Activated T-cell treated with anti-CD3 and anti-CD28 coated beads, Interleukin-2, amount 50 U/mL, for 4 hours (primary cell): ENCODE measurements around the gene MACIR. TPM values are rescaled to one million over a fixed set of nuclear protein-coding genes. Genes with fewer than 3 reads are reported as not detected.
A peak's percentile ranks its signal among the peaks of the same experiment; 100 is the strongest.

Experiments used
- ATAC-seq, 2 donors: fragments of 200-7000 bp; cut with Tn5 transposase; one replicate each; pipeline ENCODE4 v1.10.0; 2021
- DNase-seq: peaks from one replicate; pipeline ENCODE4 v3.0.0-alpha.2; 2020
- H3K27me3 Mint-ChIP-seq: one replicate; pipeline ENCODE4 v1.8.0; 2021; ENCODE audit warnings: low read depth, mixed read lengths
- H3K36me3 Mint-ChIP-seq: one replicate; pipeline ENCODE4 v1.8.0; 2022; ENCODE audit warnings: mixed read lengths; ENCODE audit not compliant: insufficient read depth
- H3K4me1 Mint-ChIP-seq: one replicate; pipeline ENCODE4 v1.8.0; 2021; ENCODE audit warnings: low read depth, mixed read lengths
- H3K4me3 Mint-ChIP-seq: one replicate; pipeline ENCODE4 v1.8.0; 2021; ENCODE audit warnings: mild to moderate bottlenecking, moderate library complexity, mixed read lengths
- H3K9me3 Mint-ChIP-seq: one replicate; pipeline ENCODE4 v1.8.0; 2021; ENCODE audit warnings: mixed read lengths
- total RNA-seq, 3 donors: library from RNA; stranded (reverse); gene quantifications; one replicate each; pipeline ENCODE4 v1.2.1, GENCODE V29; 2021

Gene MACIR
- total RNA-seq, 3 donors from 2014 or later = 8.2 to 10.4 (median 9.3) TPM

GRCh38 chr5:103228588-103228987 is 30.0 kb upstream of the MACIR start:
- Mint-ChIP-seq H3K4me3 (no peak overlapping the region), H3K27me3 (peaks cover 22% of the 10 kb centered on the region), H3K9me3 (no peaks in the 10 kb centered on the region), H3K36me3 (peaks cover 1% of the 10 kb centered on the region), H3K4me1 (no peaks in the 10 kb centered on the region)
- ATAC-seq (no peak), DNase-seq (no peak)

- Mint-ChIP-seq H3K36me3 (no peaks in the 10 kb centered on the region), H3K4me3 (no peak overlapping the region), H3K4me1 (no peaks in the 10 kb centered on the region), H3K9me3 (no peaks in the 10 kb centered on the region), H3K27me3 (peaks cover 13% of the 10 kb centered on the region)
- ATAC-seq = peak; percentile 48 to 61
- DNase-seq = no peak
Measured at GRCh38 chr5:103232393-103232999, 26.1 kb upstream of the MACIR start.

DNA sequence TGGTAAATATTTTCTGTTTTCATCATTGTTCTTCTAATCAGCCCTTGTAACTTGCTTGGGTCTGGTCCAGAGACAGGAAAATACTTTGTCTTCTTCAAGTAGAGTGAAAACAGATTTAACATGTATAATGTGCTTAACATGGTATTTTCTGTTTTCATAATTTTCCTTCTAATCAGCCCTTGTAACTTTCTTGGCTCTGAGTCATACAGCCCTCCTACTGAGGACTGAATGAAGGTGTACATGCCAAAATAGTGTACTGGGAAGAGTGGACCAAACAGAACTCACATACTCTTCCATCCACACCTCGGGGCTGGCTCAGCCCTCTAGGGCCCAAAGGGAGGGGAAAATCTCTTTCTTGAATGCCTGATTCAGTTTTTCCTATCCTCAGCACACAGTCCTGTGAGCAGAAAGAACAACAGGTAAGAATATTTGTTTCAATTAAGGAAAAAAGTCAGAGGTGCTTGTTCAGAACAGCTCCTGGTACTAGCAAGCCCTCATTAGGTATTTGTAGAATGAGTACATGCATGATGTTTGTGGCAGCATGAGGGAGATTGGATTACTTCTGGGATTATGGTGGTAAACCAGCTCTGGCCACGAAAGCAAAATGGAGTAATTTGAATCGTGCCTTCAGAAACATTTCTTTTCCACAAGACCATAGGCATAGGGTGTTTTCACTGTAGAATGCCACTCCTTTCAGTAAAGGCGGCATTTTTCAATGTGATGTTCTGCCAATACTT is 24.2 kb upstream of the MACIR start:
- peaks cover 9% of the 10 kb centered on the region for H3K9me3 Mint-ChIP-seq
- no peaks in the 10 kb centered on the region for H3K36me3 Mint-ChIP-seq
- H3K27me3 Mint-ChIP-seq = peaks cover 14% of the 10 kb centered on the region
- no peak for DNase-seq
- H3K4me1 Mint-ChIP-seq = no peaks in the 10 kb centered on the region
- no peak overlapping the region for H3K4me3 Mint-ChIP-seq
- no peak for ATAC-seq

GRCh38 chr5:103235891-103236290 is 22.7 kb upstream of the MACIR start:
- no peak for ATAC-seq
- H3K4me1 Mint-ChIP-seq = no peaks in the 10 kb centered on the region
- peaks cover 14% of the 10 kb centered on the region for H3K9me3 Mint-ChIP-seq
- H3K4me3 Mint-ChIP-seq = no peak overlapping the region
- no peaks in the 10 kb centered on the region for H3K36me3 Mint-ChIP-seq
- no peak for DNase-seq
- peaks cover 14% of the 10 kb centered on the region for H3K27me3 Mint-ChIP-seq

- no peak for DNase-seq
- no peak overlapping the region for H3K4me3 Mint-ChIP-seq
- H3K27me3 Mint-ChIP-seq = peaks cover 22% of the 10 kb centered on the region
- peaks cover 18% of the 10 kb centered on the region for H3K9me3 Mint-ChIP-seq
- no peak for ATAC-seq
- H3K36me3 Mint-ChIP-seq = no peaks in the 10 kb centered on the region
- H3K4me1 Mint-ChIP-seq = no peaks in the 10 kb centered on the region
Measured at GRCh38 chr5:103237778-103238177, 20.8 kb upstream of the MACIR start.

- Mint-ChIP-seq H3K27me3 (peaks cover 39% of the 10 kb centered on the region), H3K4me1 (peaks cover 7% of the 10 kb centered on the region), H3K9me3 (peaks cover 17% of the 10 kb centered on the region), H3K4me3 (no peak overlapping the region), H3K36me3 (no peaks in the 10 kb centered on the region)
- DNase-seq = no peak
- ATAC-seq = no peak
Measured at GRCh38 chr5:103243665-103244064, 14.9 kb upstream of the MACIR start.

DNA sequence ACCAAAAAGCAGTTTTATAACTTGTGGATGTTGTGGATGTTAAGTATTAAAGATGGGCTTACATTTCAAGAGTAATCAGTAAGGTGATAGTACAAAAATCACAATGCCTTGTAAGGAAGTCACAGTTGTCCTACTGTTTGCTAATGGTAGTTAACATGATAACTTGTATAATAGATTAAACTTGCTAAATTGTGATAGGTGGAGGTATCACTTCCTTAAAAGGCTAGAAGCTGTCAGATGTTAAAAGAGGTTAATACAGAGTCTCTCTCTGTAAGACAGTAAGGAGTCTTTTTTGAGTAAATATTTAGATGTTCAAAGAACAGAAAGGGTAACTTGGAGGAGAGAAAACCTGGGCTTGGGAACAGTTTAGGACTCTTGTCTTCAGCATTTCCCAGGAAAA is 14.2 kb upstream of the MACIR start:
- ATAC-seq (no peak), DNase-seq (no peak)
- H3K9me3 Mint-ChIP-seq = peaks cover 12% of the 10 kb centered on the region
- no peak overlapping the region for H3K4me3 Mint-ChIP-seq
- H3K36me3 Mint-ChIP-seq = no peaks in the 10 kb centered on the region
- H3K27me3 Mint-ChIP-seq = peaks cover 36% of the 10 kb centered on the region
- H3K4me1 Mint-ChIP-seq = peaks cover 7% of the 10 kb centered on the region

- H3K9me3 Mint-ChIP-seq = peaks cover 8% of the 10 kb centered on the region
- H3K4me1 Mint-ChIP-seq = peaks cover 7% of the 10 kb centered on the region
- H3K27me3 Mint-ChIP-seq = peaks cover 40% of the 10 kb centered on the region
- ATAC-seq (no peak), DNase-seq (no peak)
- H3K4me3 Mint-ChIP-seq = no peak overlapping the region
- H3K36me3 Mint-ChIP-seq = no peaks in the 10 kb centered on the region
Measured at GRCh38 chr5:103245761-103246160, 12.8 kb upstream of the MACIR start.

DNA sequence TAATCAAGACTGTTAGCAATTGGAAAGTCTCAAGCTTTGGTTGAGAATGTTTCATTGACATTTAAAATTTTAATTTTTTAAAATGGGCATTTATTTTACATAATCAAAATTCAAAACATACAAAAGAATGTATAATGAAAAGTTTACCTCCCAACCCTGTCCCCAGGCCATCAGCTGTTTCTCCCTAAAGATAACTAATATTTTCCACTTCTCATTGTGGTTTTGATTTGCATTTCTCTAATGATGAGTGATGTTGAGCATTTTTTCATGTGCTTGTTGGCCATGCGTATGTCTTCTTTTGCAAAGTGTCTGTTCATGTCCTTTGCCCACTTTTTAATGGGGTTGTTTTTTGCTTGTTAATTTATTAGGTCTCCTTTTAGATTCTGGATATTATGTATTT is 11.4 kb upstream of the MACIR start:
- Mint-ChIP-seq H3K4me1 (peaks cover 7% of the 10 kb centered on the region), H3K9me3 (peaks cover 4% of the 10 kb centered on the region), H3K27me3 (peaks cover 45% of the 10 kb centered on the region), H3K36me3 (no peaks in the 10 kb centered on the region), H3K4me3 (no peak overlapping the region)
- ATAC-seq = no peak
- DNase-seq = no peak

DNA sequence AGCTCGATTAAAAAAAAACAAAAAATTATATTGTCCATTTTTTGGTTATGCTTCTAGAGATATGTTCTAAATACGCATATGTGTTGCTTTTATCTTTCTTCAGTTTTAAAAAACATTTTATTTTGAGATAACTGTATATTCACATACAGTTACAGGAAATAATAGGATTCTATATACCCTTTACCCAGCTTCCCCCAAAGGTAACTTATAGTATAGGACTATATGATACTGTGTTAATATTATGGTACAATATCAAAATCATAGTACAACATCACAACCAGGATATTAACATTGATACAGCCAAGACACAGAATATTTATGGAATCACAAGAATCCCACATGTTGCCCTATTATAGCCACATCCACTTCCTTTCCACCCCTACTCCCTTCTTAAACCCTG is 9.5 kb upstream of the MACIR start:
- no peak overlapping the region for H3K4me3 Mint-ChIP-seq
- no peaks in the 10 kb centered on the region for H3K36me3 Mint-ChIP-seq
- H3K9me3 Mint-ChIP-seq = peaks cover 3% of the 10 kb centered on the region
- H3K4me1 Mint-ChIP-seq = peaks cover 7% of the 10 kb centered on the region
- no peak for DNase-seq
- H3K27me3 Mint-ChIP-seq = peaks cover 42% of the 10 kb centered on the region
- ATAC-seq = no peak

DNA sequence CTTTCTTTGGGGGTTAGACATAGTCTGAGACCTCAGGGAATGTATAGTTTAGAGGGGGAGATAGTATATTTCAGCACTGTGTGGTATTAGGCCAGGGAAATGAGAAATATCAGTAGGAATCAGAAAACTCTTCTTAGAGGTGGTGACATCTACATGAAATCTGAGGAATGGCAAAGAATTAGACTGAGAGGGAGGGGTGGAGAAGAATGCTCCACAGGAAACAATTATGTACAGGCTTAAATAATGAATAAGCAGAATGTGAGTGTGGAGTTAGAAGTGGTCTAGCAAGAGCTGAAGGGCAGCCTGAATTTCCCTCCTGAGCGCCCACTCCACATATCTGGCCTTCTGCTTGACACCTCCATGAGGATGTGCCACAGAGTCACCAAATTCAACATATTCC is 3.6 kb upstream of the MACIR start:
- Mint-ChIP-seq H3K4me3 (no peak overlapping the region), H3K9me3 (no peaks in the 10 kb centered on the region), H3K4me1 (peaks cover 5% of the 10 kb centered on the region), H3K36me3 (no peaks in the 10 kb centered on the region), H3K27me3 (peaks cover 36% of the 10 kb centered on the region)
- ATAC-seq (no peak), DNase-seq (no peak)

GRCh38 chr5:103255691-103256090 is 2.9 kb upstream of the MACIR start:
- peaks cover 33% of the 10 kb centered on the region for H3K27me3 Mint-ChIP-seq
- ATAC-seq = no peak
- H3K9me3 Mint-ChIP-seq = no peaks in the 10 kb centered on the region
- DNase-seq = no peak
- H3K4me1 Mint-ChIP-seq = peaks cover 10% of the 10 kb centered on the region
- no peak overlapping the region for H3K4me3 Mint-ChIP-seq
- no peaks in the 10 kb centered on the region for H3K36me3 Mint-ChIP-seq

DNA sequence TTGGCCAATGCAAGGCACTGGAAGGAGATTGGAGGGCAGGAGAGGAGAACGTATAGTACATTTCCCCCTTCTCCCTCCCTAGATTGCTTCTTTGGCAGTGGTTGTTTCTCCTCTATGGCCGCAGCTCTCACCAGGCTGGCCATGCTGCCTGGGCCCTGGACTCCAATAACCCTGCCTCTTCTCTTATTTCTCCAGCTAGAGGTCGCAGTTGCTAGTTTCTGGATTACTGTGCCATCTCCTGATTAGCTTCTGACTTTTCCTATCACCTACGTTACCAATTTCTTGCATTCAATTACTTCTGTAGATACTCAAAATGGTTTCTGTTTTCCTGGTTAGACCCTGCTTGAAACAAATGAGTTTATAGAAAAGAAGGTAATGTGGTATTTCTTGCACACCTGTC is 2.4 kb upstream of the MACIR start:
- Mint-ChIP-seq H3K4me3 (no peak overlapping the region), H3K27me3 (peaks cover 28% of the 10 kb centered on the region), H3K9me3 (no peaks in the 10 kb centered on the region), H3K36me3 (no peaks in the 10 kb centered on the region), H3K4me1 (peaks cover 15% of the 10 kb centered on the region)
- ATAC-seq = no peak
- DNase-seq = no peak

- Mint-ChIP-seq H3K36me3 (no peaks in the 10 kb centered on the region), H3K9me3 (no peaks in the 10 kb centered on the region), H3K4me1 (peaks cover 21% of the 10 kb centered on the region), H3K4me3 (peak overlapping the region; percentile 91), H3K27me3 (peaks cover 11% of the 10 kb centered on the region)
- DNase-seq (peak; percentile 54), ATAC-seq (peak; percentile 61)
Measured at GRCh38 chr5:103258957-103259704, 568 bp downstream of the MACIR start.
